GM18520 (cell line): ENCODE results near the gene SPAG17.

Experiments
- ATAC-seq: cut with Tn5 transposase; IDR thresholded peaks from one replicate; pipeline ENCODE4 v1.9.1; 2021; ENCODE audit not compliant: unreplicated experiment

SPAG17 gene

GRCh38 chr1:117919376-117919775 is 265.7 kb downstream of the SPAG17 start:
- ATAC-seq, result no peak

- no peak for ATAC-seq
Observed at GRCh38 chr1:117911051-117911450, 274.0 kb downstream of the SPAG17 start.

- ATAC-seq, result no peak
Observed at GRCh38 chr1:117905019-117905418, 280.0 kb downstream of the SPAG17 start.

- ATAC-seq, result no peak
Observed at GRCh38 chr1:117904485-117904884, 280.5 kb downstream of the SPAG17 start.
